Karpas-422 (cell line): ENCODE measurements around the gene MAGEA11. TPM values are rescaled to one million over a fixed set of nuclear protein-coding genes. Genes with fewer than 3 reads are reported as not detected.
"Not testable (repeated sequence)": the region's sequence is repeated elsewhere in the genome, so short reads cannot be mapped to it uniquely, and the experiment has no call there.

Source experiments
- DNase-seq: peaks from one replicate; pipeline ENCODE4 v3.0.0-alpha.2; 2015
- H2AFZ ChIP-seq: fragments of 200-600 bp; sonication (generic); 2 replicates; pipeline ENCODE4 v1.6.1; 2014; ENCODE audit warnings: antibody characterized with exemption, low read length, mixed read lengths
- H3K27ac ChIP-seq: fragments of 200-600 bp; sonication (generic); 2 replicates; pipeline ENCODE4 v1.5.1; 2014; ENCODE audit warnings: mild to moderate bottlenecking, low read length, moderate library complexity
- H3K27me3 ChIP-seq: fragments of 200-600 bp; sonication (generic); 2 replicates; pipeline ENCODE4 v1.6.1; 2014; ENCODE audit warnings: low read length, mixed read lengths
- H3K36me3 ChIP-seq: fragments of 200-600 bp; sonication (generic); 2 replicates; pipeline ENCODE4 v1.6.1; 2014; ENCODE audit warnings: low read length, mixed read lengths; ENCODE audit not compliant: insufficient read depth
- H3K4me1 ChIP-seq: fragments of 200-600 bp; sonication (generic); 2 replicates; pipeline ENCODE4 v1.6.1; 2014; ENCODE audit warnings: mild to moderate bottlenecking, low read length, mixed read lengths
- H3K4me2 ChIP-seq: fragments of 200-600 bp; sonication (generic); 2 replicates; pipeline ENCODE4 v1.6.1; 2014; ENCODE audit warnings: low read length, low read depth, mild to moderate bottlenecking; ENCODE audit not compliant: poor library complexity, severe bottlenecking
- H3K4me3 ChIP-seq: fragments of 200-600 bp; sonication (generic); 2 replicates; pipeline ENCODE4 v1.5.1; 2014; ENCODE audit warnings: mild to moderate bottlenecking, antibody characterized with exemption, low read length, mixed read lengths
- H3K79me2 ChIP-seq: fragments of 200-600 bp; sonication (generic); 2 replicates; pipeline ENCODE4 v1.6.1; 2014; ENCODE audit warnings: mild to moderate bottlenecking, low read length, mixed read lengths
- H3K9ac ChIP-seq: fragments of 200-600 bp; sonication (generic); 2 replicates; pipeline ENCODE4 v1.6.0; 2014; ENCODE audit warnings: low read length
- H3K9me2 ChIP-seq: fragments of 200-600 bp; sonication (generic), shearing (Covaris generic); replicated peaks from 2 replicates; pipeline ENCODE4 v1.6.0; 2014; ENCODE audit warnings: mild to moderate bottlenecking, low read length, moderate library complexity; ENCODE audit not compliant: insufficient read depth
- H3K9me3 ChIP-seq: fragments of 300-700, 200-600 bp; sonication (generic); 2 replicates; pipeline ENCODE4 v1.6.1; 2014; ENCODE audit warnings: low read length, mixed read lengths
- H4K20me1 ChIP-seq: fragments of 200-600 bp; sonication (generic); 2 replicates; pipeline ENCODE4 v1.6.1; 2014; ENCODE audit warnings: mild to moderate bottlenecking, antibody characterized with exemption, low read length, low read depth; ENCODE audit not compliant: insufficient read depth
- total RNA-seq: library from RNA; depleted of rRNA; stranded (reverse); fragments of >200 nt; shearing (Covaris generic); gene quantifications from 2 replicates; pipeline ENCODE4 v1.2.3, GENCODE V29; 2014; ENCODE audit warnings: low replicate concordance

MAGEA11 gene
- total RNA-seq, 1 experiment from 2014 or later = not detected

DNA sequence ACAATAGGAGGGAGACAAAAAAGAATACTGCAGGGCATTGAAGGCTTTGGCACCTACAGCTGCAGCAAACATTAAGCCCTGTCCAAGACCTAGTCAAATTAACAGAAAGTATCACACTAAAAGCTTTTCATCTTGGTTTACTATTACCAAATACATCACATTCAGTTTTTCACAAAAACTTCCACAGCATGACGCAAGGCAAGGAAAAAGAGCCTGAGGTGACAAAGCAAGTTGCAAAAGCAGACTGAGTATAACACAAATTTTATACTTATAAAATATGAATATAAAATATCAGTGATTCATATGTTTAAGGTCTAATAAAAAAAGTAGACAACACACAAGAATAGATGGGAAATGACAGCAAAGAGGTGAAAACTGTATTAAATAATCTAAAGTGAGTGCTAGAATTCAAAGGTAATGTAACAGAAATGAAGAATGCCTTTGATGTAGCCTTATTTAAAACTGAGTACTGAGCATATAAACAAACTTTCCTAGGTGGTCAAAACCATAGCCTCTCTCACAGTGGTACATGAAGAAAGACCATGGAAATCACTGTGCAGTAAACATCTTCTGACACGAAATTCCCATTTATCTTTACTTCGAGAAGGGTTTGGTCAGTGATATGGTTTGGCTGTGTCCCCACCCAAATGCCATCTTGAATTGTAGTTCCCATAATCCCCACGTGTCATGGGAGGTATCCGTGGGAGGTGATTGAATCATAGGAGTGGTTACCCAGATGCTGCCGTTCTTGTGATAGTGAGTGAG is 27.7 kb upstream of the MAGEA11 start:
- no peak overlapping the region for H3K27ac ChIP-seq

DNA sequence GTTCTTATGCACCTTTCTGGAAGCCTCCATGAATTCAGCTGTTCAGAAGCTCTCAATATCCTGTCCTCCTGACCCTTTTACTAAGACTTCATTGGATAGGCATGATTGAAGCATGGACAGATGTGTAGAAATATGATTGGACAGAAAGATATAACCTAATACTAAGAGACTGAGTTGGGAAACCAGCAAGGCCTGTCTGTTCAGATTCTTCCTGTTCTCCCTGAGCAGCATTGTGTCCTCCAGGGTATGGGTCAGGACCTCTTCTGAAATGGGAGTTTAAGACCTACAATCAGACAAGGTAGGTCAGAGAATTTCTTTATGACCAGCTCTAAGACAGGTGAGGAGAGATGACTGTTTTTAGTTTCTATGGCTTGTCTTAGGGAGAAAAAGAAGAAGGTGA is 23.9 kb upstream of the MAGEA11 start:
- Histone ChIP-seq H3K4me1 (peaks cover 10% of the 10 kb centered on the region), H3K36me3 (no peaks in the 10 kb centered on the region), H3K9me2 (no peaks in the 10 kb centered on the region), H4K20me1 (no peaks in the 10 kb centered on the region), H3K79me2 (no peaks in the 10 kb centered on the region), H3K4me2 (no peak overlapping the region), H3K4me3 (no peak overlapping the region), H3K27me3 (no peaks in the 10 kb centered on the region), H3K9ac (no peak overlapping the region), H3K27ac (no peak overlapping the region), H3K9me3 (no peaks in the 10 kb centered on the region), H2AFZ (no peak overlapping the region)
- DNase-seq = no peak

More for the DNA sequence above, 27.7 kb upstream of the MAGEA11 start:
- no peak for DNase-seq
- no peak overlapping the region for H3K4me2 ChIP-seq
- no peaks in the 10 kb centered on the region; the same call in 1 of the 2 replicates for H3K27me3 ChIP-seq
- H3K9me2 ChIP-seq = no peaks in the 10 kb centered on the region
- H3K79me2 ChIP-seq = no peaks in the 10 kb centered on the region
- H3K4me3 ChIP-seq = no peak overlapping the region
- H3K9me3 ChIP-seq = no peaks in the 10 kb centered on the region
- H4K20me1 ChIP-seq = no peaks in the 10 kb centered on the region
- H2AFZ ChIP-seq = no peak overlapping the region
- H3K36me3 ChIP-seq = no peaks in the 10 kb centered on the region
- no peaks in the 10 kb centered on the region for H3K4me1 ChIP-seq
- no peak overlapping the region for H3K9ac ChIP-seq

DNA sequence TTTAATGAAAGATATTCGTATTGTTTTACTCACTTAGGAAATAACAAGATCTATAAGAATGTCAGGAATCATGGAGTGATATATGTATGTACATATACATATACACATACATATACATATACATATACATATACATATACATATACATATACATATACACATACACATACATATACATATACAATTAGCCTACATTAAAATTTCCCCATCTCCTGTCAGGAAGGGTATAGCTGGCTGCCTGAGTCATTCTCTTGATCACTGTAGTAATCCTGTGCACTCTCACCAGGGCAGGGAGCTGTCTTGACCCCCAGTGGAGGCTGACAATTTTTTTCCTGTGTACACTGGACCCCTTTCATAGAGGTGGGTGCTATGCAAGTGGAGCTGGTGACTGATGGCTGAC is 23.3 kb upstream of the MAGEA11 start:
- Histone ChIP-seq H3K36me3 (no peaks in the 10 kb centered on the region), H3K9me2 (no peaks in the 10 kb centered on the region), H3K9ac (no peak overlapping the region), H3K4me3 (no peak overlapping the region), H3K4me1 (peaks cover 10% of the 10 kb centered on the region), H3K9me3 (no peaks in the 10 kb centered on the region), H3K27me3 (no peaks in the 10 kb centered on the region), H3K27ac (no peak overlapping the region), H3K79me2 (no peaks in the 10 kb centered on the region), H4K20me1 (no peaks in the 10 kb centered on the region), H2AFZ (no peak overlapping the region), H3K4me2 (no peak overlapping the region)
- DNase-seq = no peak

DNA sequence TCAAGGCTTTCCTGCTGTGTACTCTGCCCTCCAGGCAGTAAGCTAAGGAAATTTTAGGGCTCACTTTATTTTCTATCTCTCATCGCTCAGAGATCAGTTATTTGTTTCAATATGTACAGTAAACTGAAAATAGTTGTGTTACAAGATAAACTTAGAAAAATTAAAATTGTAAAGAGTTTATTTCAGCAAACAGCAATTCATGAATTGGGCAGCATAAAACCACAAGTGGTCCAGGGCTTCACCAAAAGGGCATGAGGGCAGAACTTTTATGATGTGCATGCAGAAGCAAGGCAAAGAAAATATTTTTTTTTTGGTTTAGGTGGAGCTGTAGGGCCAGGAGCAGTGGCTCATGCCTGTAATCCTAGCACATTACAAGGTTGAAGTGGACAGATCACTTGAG is 20.1 kb upstream of the MAGEA11 start:
- Histone ChIP-seq H3K9ac (no peak overlapping the region), H3K4me2 (no peak overlapping the region), H3K9me2 (no peaks in the 10 kb centered on the region), H2AFZ (no peak overlapping the region), H3K79me2 (no peaks in the 10 kb centered on the region), H3K27me3 (no peaks in the 10 kb centered on the region), H3K4me1 (peaks cover 10% of the 10 kb centered on the region), H3K4me3 (no peak overlapping the region), H3K9me3 (no peaks in the 10 kb centered on the region), H4K20me1 (no peaks in the 10 kb centered on the region), H3K36me3 (no peaks in the 10 kb centered on the region), H3K27ac (no peak overlapping the region)
- no peak for DNase-seq

DNA sequence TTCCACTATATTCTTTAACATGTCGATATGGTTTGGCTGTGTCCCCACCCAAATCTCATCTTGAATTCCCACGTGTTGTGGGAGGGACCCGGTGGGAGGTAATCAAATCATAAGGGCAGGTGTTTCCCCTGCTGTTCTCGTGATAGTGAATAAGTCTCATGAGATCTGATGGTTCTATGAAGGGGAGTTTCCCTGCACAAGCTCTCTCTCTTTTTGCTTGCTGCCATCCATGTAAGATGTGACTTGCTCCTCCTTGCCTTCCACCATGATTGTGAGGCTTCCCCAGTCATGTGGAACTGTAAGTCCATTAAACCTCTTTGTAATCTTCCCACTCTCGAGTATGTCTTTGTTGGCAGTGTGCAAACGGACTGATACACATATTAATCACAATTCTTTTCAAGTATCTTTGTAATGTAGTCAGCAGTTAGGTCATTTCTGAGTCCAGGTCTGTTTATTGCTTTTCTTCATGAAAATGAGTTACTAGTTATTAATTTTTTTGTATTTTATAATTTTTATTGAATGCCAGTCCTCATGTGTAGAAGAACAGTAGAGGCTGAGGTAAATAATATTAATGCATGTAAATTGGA is 19.1 kb upstream of the MAGEA11 start:
- H3K9me3 ChIP-seq, H3K36me3 ChIP-seq, H3K27ac ChIP-seq, H3K9me2 ChIP-seq, H3K9ac ChIP-seq, H3K4me1 ChIP-seq, H3K4me3 ChIP-seq, H2AFZ ChIP-seq, H3K27me3 ChIP-seq, H4K20me1 ChIP-seq, DNase-seq, H3K4me2 ChIP-seq, H3K79me2 ChIP-seq: not testable (repeated sequence)

DNA sequence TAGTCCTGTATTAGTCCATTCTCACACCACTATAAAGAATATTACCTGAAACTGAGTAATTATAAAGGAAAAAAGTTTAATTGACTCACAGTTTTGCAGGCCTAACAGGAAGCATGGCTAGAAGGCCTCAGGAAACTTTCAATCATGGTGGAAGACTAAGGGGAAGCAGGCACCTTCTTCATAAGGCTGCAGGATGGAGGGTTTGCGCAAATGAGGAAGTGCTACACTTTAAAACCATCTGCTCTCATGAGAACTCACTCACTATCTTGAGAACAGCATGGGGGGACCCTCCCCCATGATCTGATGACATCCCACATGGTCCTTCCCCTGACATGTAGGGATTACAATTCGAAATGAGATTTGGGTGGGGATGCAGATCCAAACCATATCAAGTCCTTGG is 12.1 kb upstream of the MAGEA11 start:
- H3K36me3 ChIP-seq = no peaks in the 10 kb centered on the region
- no peaks in the 10 kb centered on the region for H3K9me2 ChIP-seq
- DNase-seq = peak; percentile 53
- H3K27ac ChIP-seq = no peak overlapping the region
- no peaks in the 10 kb centered on the region for H4K20me1 ChIP-seq
- H3K9ac ChIP-seq = no peak overlapping the region
- no peaks in the 10 kb centered on the region for H3K79me2 ChIP-seq
- no peaks in the 10 kb centered on the region for H3K4me1 ChIP-seq
- H3K4me3 ChIP-seq = no peak overlapping the region
- no peak overlapping the region for H2AFZ ChIP-seq
- no peaks in the 10 kb centered on the region for H3K9me3 ChIP-seq
- no peak overlapping the region for H3K4me2 ChIP-seq
- H3K27me3 ChIP-seq = no peaks in the 10 kb centered on the region

DNA sequence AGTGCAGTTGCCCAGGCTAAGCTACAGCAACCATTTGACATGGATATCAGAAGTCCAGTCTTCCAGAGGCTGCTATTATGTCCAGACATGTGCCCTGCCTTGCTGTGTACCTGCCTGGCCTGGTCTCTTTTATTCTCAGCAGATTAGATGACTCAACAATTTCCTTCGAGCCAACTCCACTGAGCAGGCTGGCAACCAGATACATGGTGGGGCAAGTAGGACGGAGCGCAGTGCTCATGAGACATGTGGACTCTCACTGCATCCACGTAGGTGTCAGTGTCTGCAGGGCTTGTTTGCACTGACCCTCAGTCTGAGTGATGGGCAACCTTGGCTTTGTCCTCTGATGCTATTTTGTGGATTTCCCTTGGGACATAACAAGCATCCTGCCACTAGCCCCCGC is 7.2 kb upstream of the MAGEA11 start:
- no peak overlapping the region for H3K27ac ChIP-seq
- H3K9me2 ChIP-seq = no peaks in the 10 kb centered on the region
- no peak overlapping the region for H2AFZ ChIP-seq
- no peaks in the 10 kb centered on the region for H4K20me1 ChIP-seq
- no peak overlapping the region for H3K4me2 ChIP-seq
- no peaks in the 10 kb centered on the region for H3K79me2 ChIP-seq
- no peaks in the 10 kb centered on the region for H3K4me1 ChIP-seq
- no peak overlapping the region for H3K9ac ChIP-seq
- no peaks in the 10 kb centered on the region for H3K36me3 ChIP-seq
- H3K4me3 ChIP-seq = no peak overlapping the region
- no peaks in the 10 kb centered on the region for H3K27me3 ChIP-seq
- H3K9me3 ChIP-seq = no peaks in the 10 kb centered on the region
- DNase-seq = no peak

DNA sequence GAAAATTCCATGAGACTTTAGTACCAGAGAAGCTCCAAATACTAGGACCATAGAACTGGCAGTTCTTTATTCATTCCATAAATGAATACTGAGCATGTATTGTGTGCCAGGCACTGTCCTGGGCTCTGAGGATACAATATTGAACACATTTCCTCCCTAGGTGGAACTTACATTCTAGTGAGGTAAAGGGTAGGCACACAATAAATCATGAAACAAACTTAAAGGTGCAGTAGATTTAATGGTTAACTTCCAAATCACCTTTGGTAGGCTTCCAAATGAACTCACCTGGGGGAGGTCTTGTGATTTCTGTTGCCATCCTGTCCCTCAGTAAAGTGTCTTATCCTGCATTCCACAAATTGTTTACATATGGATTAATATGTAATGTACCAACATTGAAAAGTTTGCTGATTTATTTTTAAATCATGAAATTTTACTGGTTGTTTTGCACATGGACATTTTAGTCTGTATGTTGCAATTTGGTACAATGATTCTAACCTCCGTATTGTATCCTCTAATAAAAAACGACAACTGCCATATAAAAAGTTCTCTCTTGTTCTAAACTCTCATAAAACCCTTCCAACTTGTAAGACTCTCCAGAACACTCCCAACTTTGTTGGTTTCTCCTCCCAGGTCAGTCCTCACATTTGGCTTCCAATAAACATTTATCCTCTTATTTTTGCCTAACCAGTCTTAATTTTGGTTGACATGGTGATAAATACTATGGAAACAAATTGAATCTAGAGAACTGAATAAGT is 4.5 kb upstream of the MAGEA11 start:
- H3K4me2 ChIP-seq = no peak overlapping the region
- H2AFZ ChIP-seq = no peak overlapping the region

More for the DNA sequence above, 4.5 kb upstream of the MAGEA11 start:
- Histone ChIP-seq H3K36me3 (no peaks in the 10 kb centered on the region), H3K4me3 (no peak overlapping the region), H3K9ac (no peak overlapping the region), H3K27me3 (no peaks in the 10 kb centered on the region), H3K27ac (no peak overlapping the region), H3K79me2 (no peaks in the 10 kb centered on the region), H3K9me3 (no peaks in the 10 kb centered on the region), H3K4me1 (no peaks in the 10 kb centered on the region), H4K20me1 (no peaks in the 10 kb centered on the region), H3K9me2 (no peaks in the 10 kb centered on the region)
- DNase-seq = no peak
